ENCODE measurements around the gene ZMAT3. TPM values are rescaled to one million over a fixed set of nuclear protein-coding genes. Genes with fewer than 3 reads are reported as not detected.

ZMAT3 gene
- total and polyA plus RNA-seq, 2 of the 13 experiments (the other 11 are each of a cell fraction or from before 2014, with no cell fraction given) = 11.4 to 11.7 TPM

DNA sequence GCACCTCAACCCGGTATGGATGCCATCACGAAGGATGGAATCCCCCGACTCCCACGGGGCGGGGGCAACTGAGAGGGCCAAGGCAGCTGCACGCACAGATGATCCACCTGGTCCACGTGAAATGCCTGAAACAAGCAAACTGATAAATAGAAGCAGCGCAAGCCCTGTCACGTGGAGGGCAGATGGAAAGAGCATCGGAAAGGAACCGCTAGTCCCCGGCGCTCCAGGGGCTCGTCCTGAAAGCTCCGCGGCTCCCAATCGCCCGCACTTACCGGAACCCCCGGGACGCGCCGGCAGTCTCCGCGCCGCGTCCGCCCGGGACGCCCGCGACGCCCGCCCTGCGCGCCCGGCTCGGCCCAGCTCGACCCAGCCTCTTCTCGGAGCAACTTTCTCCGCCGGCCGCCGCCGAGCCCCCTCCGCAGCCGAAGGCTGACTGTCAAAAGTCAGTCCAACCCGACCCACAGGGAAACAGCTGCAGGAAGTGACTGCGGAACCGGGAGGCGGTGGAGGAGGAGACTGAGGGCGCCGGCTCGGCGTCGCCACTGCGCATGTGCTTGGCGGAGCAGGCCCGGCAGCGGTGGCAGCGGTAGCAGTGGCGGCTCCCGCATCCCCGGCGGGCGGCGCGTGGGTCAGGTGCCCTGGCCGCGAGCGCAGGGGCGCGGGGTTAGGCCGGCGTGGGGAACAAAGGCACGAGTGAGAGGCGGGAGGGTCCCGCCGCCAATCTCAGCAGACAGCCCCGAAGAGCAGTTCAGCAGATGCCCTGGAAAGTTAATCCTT, at the start of gene ZMAT3 (continued):
- TF ChIP-seq, protein P1, sequence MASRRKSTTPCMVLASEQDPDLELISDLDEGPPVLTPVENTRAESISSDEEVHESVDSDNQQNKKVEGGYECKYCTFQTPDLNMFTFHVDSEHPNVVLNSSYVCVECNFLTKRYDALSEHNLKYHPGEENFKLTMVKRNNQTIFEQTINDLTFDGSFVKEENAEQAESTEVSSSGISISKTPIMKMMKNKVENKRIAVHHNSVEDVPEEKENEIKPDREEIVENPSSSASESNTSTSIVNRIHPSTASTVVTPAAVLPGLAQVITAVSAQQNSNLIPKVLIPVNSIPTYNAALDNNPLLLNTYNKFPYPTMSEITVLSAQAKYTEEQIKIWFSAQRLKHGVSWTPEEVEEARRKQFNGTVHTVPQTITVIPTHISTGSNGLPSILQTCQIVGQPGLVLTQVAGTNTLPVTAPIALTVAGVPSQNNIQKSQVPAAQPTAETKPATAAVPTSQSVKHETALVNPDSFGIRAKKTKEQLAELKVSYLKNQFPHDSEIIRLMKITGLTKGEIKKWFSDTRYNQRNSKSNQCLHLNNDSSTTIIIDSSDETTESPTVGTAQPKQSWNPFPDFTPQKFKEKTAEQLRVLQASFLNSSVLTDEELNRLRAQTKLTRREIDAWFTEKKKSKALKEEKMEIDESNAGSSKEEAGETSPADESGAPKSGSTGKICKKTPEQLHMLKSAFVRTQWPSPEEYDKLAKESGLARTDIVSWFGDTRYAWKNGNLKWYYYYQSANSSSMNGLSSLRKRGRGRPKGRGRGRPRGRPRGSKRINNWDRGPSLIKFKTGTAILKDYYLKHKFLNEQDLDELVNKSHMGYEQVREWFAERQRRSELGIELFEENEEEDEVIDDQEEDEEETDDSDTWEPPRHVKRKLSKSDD (CRISPR knock-in tag; IDR thresholded peaks at IDR 0.05; ENCODE audit: low read depth) = no peak
- TF ChIP-seq NONO (IDR thresholded peaks at IDR 0.05) (no peak), NONO (CRISPR knock-in tag; conservative IDR thresholded peaks at IDR 0.05) (peak; percentile 60; the same call in 1 of the 2 replicates), NFKBIZ (CRISPR knock-in tag; IDR thresholded peaks at IDR 0.05) (no peak), RAD21 (CRISPR knock-in tag; IDR thresholded peaks at IDR 0.05) (no peak), FOSL2 (CRISPR knock-in tag; IDR thresholded peaks at IDR 0.05) (no peak), ZNF3 (CRISPR knock-in tag; IDR thresholded peaks at IDR 0.05) (no peak)
- TF ChIP-seq, protein P2, sequence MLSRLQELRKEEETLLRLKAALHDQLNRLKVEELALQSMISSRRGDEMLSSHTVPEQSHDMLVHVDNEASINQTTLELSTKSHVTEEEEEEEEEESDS (CRISPR knock-in tag; IDR thresholded peaks at IDR 0.05; ENCODE audit: borderline replicate concordance) = no peak
- TF ChIP-seq, protein P3, sequence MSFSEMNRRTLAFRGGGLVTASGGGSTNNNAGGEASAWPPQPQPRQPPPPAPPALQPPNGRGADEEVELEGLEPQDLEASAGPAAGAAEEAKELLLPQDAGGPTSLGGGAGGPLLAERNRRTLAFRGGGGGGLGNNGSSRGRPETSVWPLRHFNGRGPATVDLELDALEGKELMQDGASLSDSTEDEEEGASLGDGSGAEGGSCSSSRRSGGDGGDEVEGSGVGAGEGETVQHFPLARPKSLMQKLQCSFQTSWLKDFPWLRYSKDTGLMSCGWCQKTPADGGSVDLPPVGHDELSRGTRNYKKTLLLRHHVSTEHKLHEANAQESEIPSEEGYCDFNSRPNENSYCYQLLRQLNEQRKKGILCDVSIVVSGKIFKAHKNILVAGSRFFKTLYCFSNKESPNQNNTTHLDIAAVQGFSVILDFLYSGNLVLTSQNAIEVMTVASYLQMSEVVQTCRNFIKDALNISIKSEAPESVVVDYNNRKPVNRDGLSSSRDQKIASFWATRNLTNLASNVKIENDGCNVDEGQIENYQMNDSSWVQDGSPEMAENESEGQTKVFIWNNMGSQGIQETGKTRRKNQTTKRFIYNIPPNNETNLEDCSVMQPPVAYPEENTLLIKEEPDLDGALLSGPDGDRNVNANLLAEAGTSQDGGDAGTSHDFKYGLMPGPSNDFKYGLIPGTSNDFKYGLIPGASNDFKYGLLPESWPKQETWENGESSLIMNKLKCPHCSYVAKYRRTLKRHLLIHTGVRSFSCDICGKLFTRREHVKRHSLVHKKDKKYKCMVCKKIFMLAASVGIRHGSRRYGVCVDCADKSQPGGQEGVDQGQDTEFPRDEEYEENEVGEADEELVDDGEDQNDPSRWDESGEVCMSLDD (CRISPR knock-in tag; IDR thresholded peaks at IDR 0.05; ENCODE audit: borderline replicate concordance) = 0 out of 2 replicates have a peak, but pooled peaks have one; percentile 32
- TF ChIP-seq, protein P4, sequence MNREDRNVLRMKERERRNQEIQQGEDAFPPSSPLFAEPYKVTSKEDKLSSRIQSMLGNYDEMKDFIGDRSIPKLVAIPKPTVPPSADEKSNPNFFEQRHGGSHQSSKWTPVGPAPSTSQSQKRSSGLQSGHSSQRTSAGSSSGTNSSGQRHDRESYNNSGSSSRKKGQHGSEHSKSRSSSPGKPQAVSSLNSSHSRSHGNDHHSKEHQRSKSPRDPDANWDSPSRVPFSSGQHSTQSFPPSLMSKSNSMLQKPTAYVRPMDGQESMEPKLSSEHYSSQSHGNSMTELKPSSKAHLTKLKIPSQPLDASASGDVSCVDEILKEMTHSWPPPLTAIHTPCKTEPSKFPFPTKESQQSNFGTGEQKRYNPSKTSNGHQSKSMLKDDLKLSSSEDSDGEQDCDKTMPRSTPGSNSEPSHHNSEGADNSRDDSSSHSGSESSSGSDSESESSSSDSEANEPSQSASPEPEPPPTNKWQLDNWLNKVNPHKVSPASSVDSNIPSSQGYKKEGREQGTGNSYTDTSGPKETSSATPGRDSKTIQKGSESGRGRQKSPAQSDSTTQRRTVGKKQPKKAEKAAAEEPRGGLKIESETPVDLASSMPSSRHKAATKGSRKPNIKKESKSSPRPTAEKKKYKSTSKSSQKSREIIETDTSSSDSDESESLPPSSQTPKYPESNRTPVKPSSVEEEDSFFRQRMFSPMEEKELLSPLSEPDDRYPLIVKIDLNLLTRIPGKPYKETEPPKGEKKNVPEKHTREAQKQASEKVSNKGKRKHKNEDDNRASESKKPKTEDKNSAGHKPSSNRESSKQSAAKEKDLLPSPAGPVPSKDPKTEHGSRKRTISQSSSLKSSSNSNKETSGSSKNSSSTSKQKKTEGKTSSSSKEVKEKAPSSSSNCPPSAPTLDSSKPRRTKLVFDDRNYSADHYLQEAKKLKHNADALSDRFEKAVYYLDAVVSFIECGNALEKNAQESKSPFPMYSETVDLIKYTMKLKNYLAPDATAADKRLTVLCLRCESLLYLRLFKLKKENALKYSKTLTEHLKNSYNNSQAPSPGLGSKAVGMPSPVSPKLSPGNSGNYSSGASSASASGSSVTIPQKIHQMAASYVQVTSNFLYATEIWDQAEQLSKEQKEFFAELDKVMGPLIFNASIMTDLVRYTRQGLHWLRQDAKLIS (CRISPR knock-in tag; IDR thresholded peaks at IDR 0.05) = no peak
- TF ChIP-seq, protein P5, sequence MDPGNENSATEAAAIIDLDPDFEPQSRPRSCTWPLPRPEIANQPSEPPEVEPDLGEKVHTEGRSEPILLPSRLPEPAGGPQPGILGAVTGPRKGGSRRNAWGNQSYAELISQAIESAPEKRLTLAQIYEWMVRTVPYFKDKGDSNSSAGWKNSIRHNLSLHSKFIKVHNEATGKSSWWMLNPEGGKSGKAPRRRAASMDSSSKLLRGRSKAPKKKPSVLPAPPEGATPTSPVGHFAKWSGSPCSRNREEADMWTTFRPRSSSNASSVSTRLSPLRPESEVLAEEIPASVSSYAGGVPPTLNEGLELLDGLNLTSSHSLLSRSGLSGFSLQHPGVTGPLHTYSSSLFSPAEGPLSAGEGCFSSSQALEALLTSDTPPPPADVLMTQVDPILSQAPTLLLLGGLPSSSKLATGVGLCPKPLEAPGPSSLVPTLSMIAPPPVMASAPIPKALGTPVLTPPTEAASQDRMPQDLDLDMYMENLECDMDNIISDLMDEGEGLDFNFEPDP (CRISPR knock-in tag; conservative IDR thresholded peaks at IDR 0.05) = no peak
